GM12872 (cell line): ENCODE results near the gene DNM3.

Experiments
- CTCF ChIP-seq: IDR thresholded peaks from 3 replicates; pipeline ENCODE4 v1.5.1; 2011; ENCODE audit warnings: low read depth, mild to moderate bottlenecking, low read length, moderate library complexity; ENCODE audit not compliant: insufficient read depth

DNM3 gene

GRCh38 chr1:172211221-172211620, 369.9 kb downstream of the DNM3 start:
- TF ChIP-seq CTCF = no peak

- TF ChIP-seq CTCF = no peak
These were observed 370.8 kb downstream of the DNM3 start for GRCh38 chr1:172212124-172212523.

- no peak for TF ChIP-seq CTCF
These were observed 373.7 kb downstream of the DNM3 start for GRCh38 chr1:172215006-172215405.

GRCh38 chr1:172219966-172220365, 378.7 kb downstream of the DNM3 start:
- no peak for TF ChIP-seq CTCF

- no peak for TF ChIP-seq CTCF
These were observed 379.1 kb downstream of the DNM3 start for GRCh38 chr1:172220376-172220775.

- no peak for TF ChIP-seq CTCF
These were observed 380.1 kb downstream of the DNM3 start for GRCh38 chr1:172221436-172221835.

GRCh38 chr1:172224871-172225270, 383.6 kb downstream of the DNM3 start:
- no peak for TF ChIP-seq CTCF

- no peak for TF ChIP-seq CTCF
These were observed 388.6 kb downstream of the DNM3 start for GRCh38 chr1:172229942-172230341.
